Calu3 (cell line): ENCODE measurements around the gene MS4A4A. TPM values are rescaled to one million over a fixed set of nuclear protein-coding genes. Genes with fewer than 3 reads are reported as not detected.
"Not testable (repeated sequence)": the region's sequence is repeated elsewhere in the genome, so short reads cannot be mapped to it uniquely, and the experiment has no call there.

ENCODE experiments used
- BruUV-seq: library from RNA; stranded (reverse); fragments of 400-500 nt; replicated peaks from 2 replicates; lab custom pipeline; 2021; lab: Mats Ljungman, UMichigan
- CTCF ChIA-PET: fragments of 300-600 bp; sonication (Branson Sonifier 250); formaldehyde crosslinking; loops from one replicate; lab custom pipeline; 2022; ENCODE audit warnings: antibody characterized with exemption; lab: Charles Lee
- DNase-seq: peaks from one replicate; pipeline ENCODE4 v3.0.0; 2022
- H3K27ac Mint-ChIP-seq: one replicate; pipeline ENCODE4 v1.8.0; 2022; ENCODE audit warnings: mixed read lengths; ENCODE audit not compliant: unreplicated experiment
- H3K27me3 Mint-ChIP-seq: one replicate; pipeline ENCODE4 v1.8.0; 2022; ENCODE audit warnings: mixed read lengths; ENCODE audit not compliant: unreplicated experiment
- H3K36me3 Mint-ChIP-seq: one replicate; pipeline ENCODE4 v1.8.0; 2022; ENCODE audit warnings: mild to moderate bottlenecking, moderate library complexity, mixed read lengths; ENCODE audit not compliant: insufficient read depth, unreplicated experiment
- H3K4me1 Mint-ChIP-seq: one replicate; pipeline ENCODE4 v1.8.0; 2022; ENCODE audit warnings: mild to moderate bottlenecking, low read depth, mixed read lengths; ENCODE audit not compliant: unreplicated experiment
- H3K4me3 Mint-ChIP-seq: one replicate; pipeline ENCODE4 v1.8.0; 2022; ENCODE audit warnings: mild to moderate bottlenecking, low read depth, moderate library complexity, mixed read lengths; ENCODE audit not compliant: unreplicated experiment
- H3K9me3 Mint-ChIP-seq: one replicate; pipeline ENCODE4 v1.8.0; 2022; ENCODE audit warnings: low read depth, mixed read lengths; ENCODE audit not compliant: unreplicated experiment
- CTCF ChIP-seq: fragments of 200-600 bp; IDR thresholded peaks from one replicate; pipeline ENCODE4 v1.8.0; 2022; ENCODE audit warnings: antibody characterized with exemption; ENCODE audit not compliant: unreplicated experiment
- intact Hi-C: fragments of 100-400 bp; cut with micrococcal nuclease; formaldehyde crosslinking; loops from one replicate; pipeline ENCODE4 v1.10.0; 2022; ENCODE audit not compliant: unreplicated experiment
- total RNA-seq: library from RNA; stranded (reverse); gene quantifications from 2 replicates; pipeline ENCODE4 v1.2.3, GENCODE V29; 2022

The MS4A4A gene
- total RNA-seq, 1 experiment from 2014 or later: not detected

- no peak overlapping the region for H3K4me3 Mint-ChIP-seq
- intact Hi-C loops: no loop called here
- no peaks in the 10 kb centered on the region for H3K27me3 Mint-ChIP-seq
- no TSS peak for BruUV-seq
- peaks cover 3% of the 10 kb centered on the region for H3K9me3 Mint-ChIP-seq
- no peak for TF ChIP-seq CTCF
- no peak for DNase-seq
- CTCF ChIA-PET: no interaction called here
- H3K4me1 Mint-ChIP-seq: peaks cover 8% of the 10 kb centered on the region
- no peaks in the 10 kb centered on the region for H3K36me3 Mint-ChIP-seq
- no peak overlapping the region for H3K27ac Mint-ChIP-seq
Observed at GRCh38 chr11:60288531-60288930, 8.1 kb downstream of the MS4A4A start.

DNA sequence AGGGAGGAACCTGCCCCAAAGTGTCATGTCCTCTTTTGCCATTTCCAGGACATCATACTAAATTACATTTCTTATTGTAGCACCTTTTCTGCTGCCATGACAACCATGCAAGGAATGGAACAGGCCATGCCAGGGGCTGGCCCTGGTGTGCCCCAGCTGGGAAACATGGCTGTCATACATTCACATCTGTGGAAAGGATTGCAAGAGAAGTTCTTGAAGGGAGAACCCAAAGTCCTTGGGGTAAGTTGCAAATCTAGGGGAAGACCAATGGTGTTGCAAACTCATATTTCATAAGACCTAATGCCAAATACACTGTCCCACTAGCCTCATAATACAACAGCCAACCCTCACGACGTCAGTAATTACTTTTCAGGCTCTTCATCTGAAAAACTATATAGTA, 11.7 kb downstream of the MS4A4A start:
- Mint-ChIP-seq H3K9me3 (peaks cover 3% of the 10 kb centered on the region), H3K27ac (no peak overlapping the region), H3K4me3 (no peak overlapping the region), H3K4me1 (no peaks in the 10 kb centered on the region), H3K27me3 (no peaks in the 10 kb centered on the region), H3K36me3 (no peaks in the 10 kb centered on the region)
- DNase-seq: no peak
- no TSS peak for BruUV-seq
- no peak for TF ChIP-seq CTCF
- intact Hi-C loops: no loop called here
- CTCF ChIA-PET: no interaction called here

DNA sequence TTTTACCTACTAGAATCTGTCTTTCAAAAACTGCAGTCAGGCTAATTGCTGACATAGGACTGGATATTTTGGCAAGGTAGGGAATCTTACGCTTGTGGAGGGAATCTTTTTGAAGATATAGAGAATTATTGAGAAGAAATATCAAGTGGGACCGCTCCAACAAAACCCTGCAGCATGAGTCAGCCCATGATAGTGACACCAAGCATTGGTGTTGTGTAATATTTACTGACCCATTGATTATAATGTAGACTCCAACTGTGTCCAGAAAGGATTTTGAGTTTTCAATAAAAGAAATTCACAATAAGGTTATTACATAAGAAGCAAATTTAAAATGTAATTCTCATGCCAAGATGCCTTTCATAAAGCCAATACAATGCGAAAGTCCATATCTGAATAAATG, 20.7 kb downstream of the MS4A4A start:
- no peaks in the 10 kb centered on the region for H3K4me1 Mint-ChIP-seq
- no peak for DNase-seq
- no peak overlapping the region for H3K27ac Mint-ChIP-seq
- no TSS peak for BruUV-seq
- H3K4me3 Mint-ChIP-seq: no peak overlapping the region
- TF ChIP-seq CTCF: no peak
- no peaks in the 10 kb centered on the region for H3K27me3 Mint-ChIP-seq
- H3K36me3 Mint-ChIP-seq: no peaks in the 10 kb centered on the region
- intact Hi-C loops: no loop called here
- CTCF ChIA-PET: no interaction called here
- H3K9me3 Mint-ChIP-seq: no peaks in the 10 kb centered on the region

DNA sequence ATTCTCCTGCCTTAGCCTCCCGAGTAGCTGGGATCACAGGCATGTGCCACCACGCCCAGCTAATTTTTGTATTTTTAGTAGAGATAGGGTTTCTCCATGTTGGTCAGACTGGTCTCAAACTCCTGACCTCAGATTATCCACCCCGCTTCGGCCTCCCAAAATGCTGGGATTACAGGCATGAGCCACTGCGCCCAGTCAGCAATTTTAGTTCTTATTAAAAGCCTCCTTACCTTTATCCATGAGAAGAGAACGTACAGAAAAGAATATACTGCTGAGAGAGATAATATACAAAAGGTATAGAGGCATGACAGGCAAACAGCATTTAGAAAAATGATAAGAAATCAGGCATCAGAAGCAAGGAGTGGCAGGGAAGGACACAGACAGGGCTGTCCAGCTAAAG, 21.4 kb downstream of the MS4A4A start:
- H3K27me3 Mint-ChIP-seq, intact Hi-C loops, H3K9me3 Mint-ChIP-seq, H3K36me3 Mint-ChIP-seq, H3K4me3 Mint-ChIP-seq, CTCF ChIA-PET, H3K4me1 Mint-ChIP-seq, BruUV-seq, H3K27ac Mint-ChIP-seq, DNase-seq: not testable (repeated sequence)

- CTCF ChIA-PET: no interaction called here
- Mint-ChIP-seq H3K36me3 (no peaks in the 10 kb centered on the region), H3K4me1 (no peaks in the 10 kb centered on the region), H3K27ac (no peak overlapping the region), H3K27me3 (no peaks in the 10 kb centered on the region), H3K4me3 (no peak overlapping the region), H3K9me3 (no peaks in the 10 kb centered on the region)
- intact Hi-C loops: no loop called here
- no peak for TF ChIP-seq CTCF
- no TSS peak for BruUV-seq
- DNase-seq: no peak
Observed at GRCh38 chr11:60303661-60304060, 23.2 kb downstream of the MS4A4A start.
